HFF-Myc (cell line): ENCODE measurements around the gene LAMTOR4.
A peak's percentile ranks its signal among the peaks of the same experiment; 100 is the strongest.
"Not testable (repeated sequence)": the region's sequence is repeated elsewhere in the genome, so short reads cannot be mapped to it uniquely, and the experiment has no call there.

Experiments used
- DNase-seq: peaks from one replicate; pipeline ENCODE4 v3.0.0-alpha.2; 2011; ENCODE audit warnings: low read depth; ENCODE audit errors: extremely low read depth
- H3K4me3 ChIP-seq: replicated peaks from 2 replicates; pipeline ENCODE4 v1.5.1; 2011; ENCODE audit warnings: low read depth, mild to moderate bottlenecking, control low read depth, low read length
- TF ChIP-seq, protein P1 (sequence below): IDR thresholded peaks from 2 replicates; pipeline ENCODE4 v1.5.1; 2012; ENCODE audit warnings: mild to moderate bottlenecking, low read depth, low read length, control low read depth; ENCODE audit errors: missing control alignments

LAMTOR4 gene

DNA sequence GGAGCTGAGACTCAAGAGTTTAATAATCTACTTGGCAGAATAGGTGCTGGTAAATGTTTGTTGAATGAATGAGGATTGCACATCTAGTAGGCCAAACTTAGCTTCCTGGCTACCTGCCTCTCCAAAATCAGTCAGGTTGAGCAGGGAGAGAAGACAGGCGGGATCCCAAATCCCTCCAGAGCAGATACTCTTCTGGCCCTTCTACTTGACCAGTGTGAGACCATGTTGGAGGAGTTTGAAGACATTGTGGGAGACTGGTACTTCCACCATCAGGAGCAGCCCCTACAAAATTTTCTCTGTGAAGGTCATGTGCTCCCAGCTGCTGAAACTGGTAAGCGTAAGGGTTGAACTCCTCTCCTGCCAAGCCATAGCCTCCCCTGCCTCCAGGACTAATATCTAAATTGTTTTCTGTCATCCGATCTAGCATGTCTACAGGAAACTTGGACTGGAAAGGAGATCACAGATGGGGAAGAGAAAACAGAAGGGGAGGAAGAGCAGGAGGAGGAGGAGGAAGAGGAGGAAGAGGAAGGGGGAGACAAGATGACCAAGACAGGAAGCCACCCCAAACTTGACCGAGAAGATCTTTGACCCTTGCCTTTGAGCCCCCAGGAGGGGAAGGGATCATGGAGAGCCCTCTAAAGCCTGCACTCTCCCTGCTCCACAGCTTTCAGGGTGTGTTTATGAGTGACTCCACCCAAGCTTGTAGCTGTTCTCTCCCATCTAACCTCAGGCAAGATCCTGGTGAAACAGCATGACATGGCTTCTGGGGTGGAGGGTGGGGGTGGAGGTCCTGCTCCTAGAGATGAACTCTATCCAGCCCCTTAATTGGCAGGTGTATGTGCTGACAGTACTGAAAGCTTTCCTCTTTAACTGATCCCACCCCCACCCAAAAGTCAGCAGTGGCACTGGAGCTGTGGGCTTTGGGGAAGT, 24.2 kb upstream of the LAMTOR4 start:
- DNase-seq = no peak

DNA sequence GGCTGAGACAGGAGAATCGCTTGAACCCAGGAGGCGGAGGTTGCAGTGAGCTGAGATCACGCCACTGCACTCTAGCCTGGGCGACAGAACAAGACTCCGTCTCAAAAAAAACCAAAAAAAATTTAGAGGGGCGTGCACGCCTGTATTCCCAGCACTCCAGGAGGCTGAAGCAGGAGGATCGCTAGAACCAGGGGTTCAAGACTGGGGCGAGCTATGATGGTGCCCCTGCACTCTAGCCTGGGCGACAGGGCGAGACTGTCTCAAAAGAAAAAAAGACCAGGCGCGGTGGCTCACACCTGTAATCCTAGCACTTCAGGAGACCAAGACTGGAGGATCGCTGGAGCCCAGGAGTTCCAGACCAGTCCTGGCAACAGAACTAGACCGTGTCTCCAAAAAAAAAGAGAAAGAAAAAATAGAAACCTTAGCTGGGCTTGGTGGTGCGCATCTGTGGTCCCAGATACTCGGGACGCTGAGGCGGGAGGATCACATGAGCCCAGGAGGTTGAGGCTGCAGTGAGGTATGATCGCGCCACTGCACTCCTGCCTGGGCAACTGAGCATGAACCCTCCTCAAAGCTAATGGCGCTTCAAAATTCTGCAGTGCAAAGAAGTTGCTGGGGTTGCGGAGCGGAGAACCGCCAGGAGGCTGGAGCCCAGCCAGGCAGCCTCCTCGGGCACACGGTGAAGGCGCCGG, 22.3 kb upstream of the LAMTOR4 start:
- TF ChIP-seq, protein P1, sequence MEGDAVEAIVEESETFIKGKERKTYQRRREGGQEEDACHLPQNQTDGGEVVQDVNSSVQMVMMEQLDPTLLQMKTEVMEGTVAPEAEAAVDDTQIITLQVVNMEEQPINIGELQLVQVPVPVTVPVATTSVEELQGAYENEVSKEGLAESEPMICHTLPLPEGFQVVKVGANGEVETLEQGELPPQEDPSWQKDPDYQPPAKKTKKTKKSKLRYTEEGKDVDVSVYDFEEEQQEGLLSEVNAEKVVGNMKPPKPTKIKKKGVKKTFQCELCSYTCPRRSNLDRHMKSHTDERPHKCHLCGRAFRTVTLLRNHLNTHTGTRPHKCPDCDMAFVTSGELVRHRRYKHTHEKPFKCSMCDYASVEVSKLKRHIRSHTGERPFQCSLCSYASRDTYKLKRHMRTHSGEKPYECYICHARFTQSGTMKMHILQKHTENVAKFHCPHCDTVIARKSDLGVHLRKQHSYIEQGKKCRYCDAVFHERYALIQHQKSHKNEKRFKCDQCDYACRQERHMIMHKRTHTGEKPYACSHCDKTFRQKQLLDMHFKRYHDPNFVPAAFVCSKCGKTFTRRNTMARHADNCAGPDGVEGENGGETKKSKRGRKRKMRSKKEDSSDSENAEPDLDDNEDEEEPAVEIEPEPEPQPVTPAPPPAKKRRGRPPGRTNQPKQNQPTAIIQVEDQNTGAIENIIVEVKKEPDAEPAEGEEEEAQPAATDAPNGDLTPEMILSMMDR = no peak
- DNase-seq = no peak
- H3K4me3 ChIP-seq = peak overlapping the region; percentile 64

More for the DNA sequence above, 24.2 kb upstream of the LAMTOR4 start:
- H3K4me3 ChIP-seq = no peak overlapping the region
- TF ChIP-seq, protein P1 = no peak

DNA sequence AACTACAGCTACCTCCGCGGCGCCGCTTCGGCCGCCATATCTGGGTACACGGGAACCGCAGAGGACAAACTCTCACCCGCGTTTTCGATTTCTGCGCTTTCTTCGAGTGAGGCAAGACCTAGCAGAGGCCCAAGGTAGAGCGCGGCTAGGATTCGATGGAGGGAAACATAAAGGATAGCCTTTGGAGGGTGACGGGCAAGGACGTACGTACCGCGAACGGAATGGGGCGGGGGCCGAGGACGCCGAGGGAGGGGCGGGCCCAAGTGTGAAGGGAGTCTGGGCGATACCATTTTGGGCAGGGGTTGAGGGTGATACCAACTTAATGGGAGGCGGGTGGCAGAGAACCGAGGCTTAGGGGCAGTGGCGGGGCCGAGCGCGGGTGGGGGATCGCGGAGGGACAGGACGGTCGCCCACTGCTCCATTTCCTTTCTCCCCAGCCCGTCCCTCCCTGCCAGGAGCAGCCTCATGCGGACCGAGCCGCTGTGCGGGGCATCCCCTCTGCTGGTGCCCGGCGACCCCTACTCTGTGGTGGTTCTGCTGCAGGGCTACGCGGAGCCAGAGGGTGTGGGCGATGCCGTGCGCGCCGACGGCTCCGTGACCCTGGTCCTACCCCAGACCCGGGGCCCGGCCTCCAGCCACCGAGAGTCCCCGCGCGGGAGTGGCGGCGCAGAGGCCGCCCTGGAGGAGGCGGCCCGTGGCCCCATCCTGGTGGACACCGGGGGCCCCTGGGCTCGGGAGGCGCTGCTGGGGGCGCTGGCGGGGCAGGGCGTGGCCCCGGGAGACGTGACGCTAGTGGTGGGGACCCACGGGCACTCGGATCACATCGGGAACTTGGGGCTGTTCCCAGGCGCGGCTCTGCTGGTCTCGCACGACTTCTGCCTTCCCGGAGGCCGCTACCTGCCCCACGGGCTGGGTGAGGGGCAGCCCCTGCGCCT, 21.5 kb upstream of the LAMTOR4 start, which contains the start of gene MBLAC1:
Gene MBLAC1, plus strand, starts transcription at position 37 of the 935 bp plus-strand sequence. Its CDS starts 429 bp downstream, at position 466.
- H3K4me3 ChIP-seq = peak within 1 kb of the TSS; percentile 64
- TF ChIP-seq, protein P1 = no peak
- peak; percentile 78 for DNase-seq

DNA sequence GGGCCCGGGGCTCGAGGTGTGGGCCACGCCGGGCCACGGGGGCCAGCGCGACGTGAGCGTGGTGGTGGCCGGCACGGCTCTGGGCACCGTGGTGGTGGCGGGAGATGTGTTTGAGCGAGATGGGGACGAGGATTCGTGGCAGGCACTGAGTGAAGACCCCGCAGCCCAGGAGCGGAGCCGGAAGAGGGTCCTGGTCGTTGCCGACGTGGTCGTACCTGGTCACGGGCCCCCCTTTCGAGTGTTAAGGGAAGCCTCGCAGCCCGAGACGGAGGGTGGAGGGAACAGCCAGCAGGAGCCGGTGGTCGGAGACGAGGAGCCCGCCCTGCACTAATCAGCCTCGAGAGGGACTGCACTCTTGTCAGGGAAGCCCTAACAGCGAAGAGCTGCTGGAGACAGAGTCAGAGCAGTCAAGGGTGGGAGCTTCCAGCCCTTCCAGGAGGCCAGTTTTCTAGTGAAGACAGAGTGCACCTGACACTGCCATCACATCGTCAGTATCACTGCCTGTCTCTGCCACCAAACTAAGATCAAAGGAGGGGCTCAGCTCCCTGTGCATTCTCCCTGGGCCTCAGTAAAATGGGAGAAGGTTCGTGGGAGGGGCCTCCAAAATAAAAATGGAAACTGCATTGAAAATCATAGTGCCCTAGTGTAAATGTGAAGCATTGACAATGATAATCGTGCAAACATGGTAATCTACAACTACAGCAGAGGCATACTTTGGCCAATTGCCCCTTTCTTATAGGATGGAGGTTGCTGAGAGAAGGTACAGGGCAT, 20.7 kb upstream of the LAMTOR4 start:
- peak overlapping the region; percentile 64 for H3K4me3 ChIP-seq
- no peak for DNase-seq
- TF ChIP-seq, protein P1 = no peak

DNA sequence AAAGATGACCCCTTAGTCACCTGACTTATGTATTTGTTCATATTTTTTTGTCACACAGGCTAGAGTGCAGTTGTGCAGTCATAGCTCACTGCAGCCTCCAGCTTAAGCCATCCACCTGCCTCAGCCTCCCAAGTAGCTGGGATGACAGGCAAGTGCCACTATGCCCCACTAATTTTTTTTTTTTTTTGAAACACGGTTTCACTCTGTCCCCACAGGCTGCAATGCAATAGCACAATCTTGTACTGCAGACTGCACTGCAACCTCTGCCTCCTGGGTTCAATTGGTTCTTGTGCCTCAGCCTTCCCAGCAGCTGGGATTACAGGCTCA, 20.1 kb upstream of the LAMTOR4 start:
- TF ChIP-seq, protein P1 = no peak
- no peak overlapping the region for H3K4me3 ChIP-seq
- no peak for DNase-seq

DNA sequence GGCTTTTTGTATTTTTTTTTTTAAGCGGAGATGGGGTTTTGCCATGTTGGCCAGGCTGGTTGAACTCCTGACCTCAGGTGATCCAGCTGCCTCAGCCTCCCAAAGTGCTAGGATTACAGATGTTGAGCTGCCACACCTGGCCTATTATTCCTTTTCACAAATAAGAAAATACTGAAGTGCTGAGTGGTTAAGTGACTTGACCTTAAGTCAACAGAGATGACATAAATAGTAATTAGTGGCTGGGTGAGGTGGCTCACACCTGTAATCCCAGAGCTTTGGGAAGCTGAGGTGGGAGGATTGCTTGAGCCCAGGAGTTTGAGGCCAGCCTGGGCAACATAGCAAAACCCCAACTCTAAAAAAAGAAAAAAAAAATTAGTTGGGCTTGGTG, 18.5 kb upstream of the LAMTOR4 start:
- DNase-seq, H3K4me3 ChIP-seq: not testable (repeated sequence)
